Hindlimb muscle (tissue), 1 donor: ENCODE results near the gene IDS. TPM values are rescaled to one million over a fixed set of nuclear protein-coding genes. Genes with fewer than 3 reads are reported as not detected.
"Not testable (repeated sequence)": the region's sequence is repeated elsewhere in the genome, so short reads cannot be mapped to it uniquely, and the experiment has no call there.

ENCODE experiments used
- DNase-seq: peaks from one replicate; pipeline ENCODE4 v3.0.0-alpha.2; 2013
- polyA plus RNA-seq: library from polyadenylated mRNA; unstranded; fragments of 120-200 nt; gene quantifications from one replicate; pipeline ENCODE4 v1.2.1, GENCODE V29; 2013; ENCODE audit not compliant: insufficient read length

Gene IDS, protein sequence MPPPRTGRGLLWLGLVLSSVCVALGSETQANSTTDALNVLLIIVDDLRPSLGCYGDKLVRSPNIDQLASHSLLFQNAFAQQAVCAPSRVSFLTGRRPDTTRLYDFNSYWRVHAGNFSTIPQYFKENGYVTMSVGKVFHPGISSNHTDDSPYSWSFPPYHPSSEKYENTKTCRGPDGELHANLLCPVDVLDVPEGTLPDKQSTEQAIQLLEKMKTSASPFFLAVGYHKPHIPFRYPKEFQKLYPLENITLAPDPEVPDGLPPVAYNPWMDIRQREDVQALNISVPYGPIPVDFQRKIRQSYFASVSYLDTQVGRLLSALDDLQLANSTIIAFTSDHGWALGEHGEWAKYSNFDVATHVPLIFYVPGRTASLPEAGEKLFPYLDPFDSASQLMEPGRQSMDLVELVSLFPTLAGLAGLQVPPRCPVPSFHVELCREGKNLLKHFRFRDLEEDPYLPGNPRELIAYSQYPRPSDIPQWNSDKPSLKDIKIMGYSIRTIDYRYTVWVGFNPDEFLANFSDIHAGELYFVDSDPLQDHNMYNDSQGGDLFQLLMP
- polyA plus RNA-seq: 27.5 TPM

DNA sequence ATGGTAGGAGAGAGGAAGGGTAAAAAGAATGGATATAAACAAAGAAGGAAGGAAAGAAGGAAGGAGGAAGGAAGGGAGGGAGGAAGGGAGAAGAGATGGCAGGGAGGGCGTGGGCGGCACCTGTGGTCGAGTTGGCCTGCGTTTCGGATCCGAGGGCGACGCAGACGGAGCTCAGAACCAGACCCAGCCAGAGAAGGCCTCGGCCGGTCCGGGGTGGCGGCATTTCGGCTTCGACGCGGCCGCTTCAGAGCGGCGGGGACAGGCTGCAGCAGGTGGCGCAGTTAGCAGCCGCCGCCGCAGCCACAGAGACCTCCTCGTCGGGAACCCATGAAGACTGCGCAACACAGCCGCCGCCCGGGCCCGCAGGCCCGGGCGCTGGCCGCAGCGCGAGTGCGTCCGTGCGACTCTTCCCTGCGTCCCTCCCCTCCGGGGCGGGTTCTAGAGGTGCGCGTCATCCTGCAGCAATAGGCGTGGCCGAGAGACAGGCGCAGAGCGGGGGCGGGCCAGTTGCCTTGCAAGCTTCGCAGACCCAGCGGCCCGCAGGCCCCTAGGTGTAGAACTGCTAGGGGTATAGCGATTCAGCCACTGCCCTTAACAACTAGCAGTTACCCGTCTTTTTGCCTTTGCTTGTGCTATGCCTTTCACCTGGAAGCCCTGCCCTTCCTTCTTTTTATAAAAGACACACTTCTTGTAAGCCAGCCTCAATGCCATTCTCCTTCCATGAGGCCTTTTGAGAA is at the start of gene IDS:
Gene IDS (minus strand): TSS at position 392 of the 737 bp plus-strand sequence. CDS start 169 bp downstream, at position 223.
- peak; percentile 86 for DNase-seq

DNA sequence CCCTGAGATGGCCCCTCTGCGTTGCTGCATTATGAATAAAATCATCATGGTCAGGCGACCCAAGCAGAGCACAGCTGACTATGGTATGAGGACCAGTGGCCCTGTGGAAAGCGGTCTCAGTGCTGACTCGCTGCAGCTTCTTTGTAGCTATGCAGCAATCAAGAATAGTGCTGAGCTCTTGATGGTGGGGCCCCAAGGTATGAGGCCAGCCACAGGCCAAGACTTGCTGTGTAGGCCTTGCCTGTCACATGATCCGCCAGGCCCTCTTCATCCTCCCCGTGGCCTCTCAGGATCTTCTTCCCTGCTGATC is 46.8 kb upstream of the IDS start:
- DNase-seq: not testable (repeated sequence)

DNA sequence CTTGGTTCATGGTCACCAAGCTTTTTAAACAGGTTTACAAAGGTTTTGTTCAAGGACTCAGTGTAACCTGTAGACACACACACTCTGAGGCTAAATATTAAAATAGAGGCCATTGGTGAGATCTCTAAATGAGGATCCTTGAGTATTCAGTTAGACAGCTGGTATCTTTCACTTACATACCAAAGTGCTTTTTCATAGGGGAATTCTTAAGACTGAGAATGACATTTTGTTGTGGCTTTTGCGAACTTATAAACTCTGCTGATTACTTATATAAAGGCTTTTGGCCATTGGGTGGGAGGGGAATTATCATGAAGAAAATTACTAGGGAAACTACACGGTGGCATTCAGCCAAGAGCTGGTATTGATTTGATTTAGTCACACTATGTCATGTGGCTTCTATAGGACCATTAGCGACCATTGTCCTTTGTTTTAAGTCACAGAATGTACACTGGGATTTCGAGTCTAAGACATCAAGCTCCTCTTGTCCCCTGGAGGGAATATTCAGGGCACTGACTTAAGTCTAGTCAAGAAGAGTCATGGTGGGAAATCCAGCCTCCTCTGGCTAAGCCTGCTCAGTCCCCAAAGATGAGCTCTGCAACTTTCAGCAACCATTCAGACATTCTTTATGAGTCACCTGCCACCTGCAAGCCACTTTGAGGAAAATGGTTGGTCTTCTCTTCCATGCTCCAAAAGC is 46.3 kb upstream of the IDS start:
- DNase-seq: not testable (repeated sequence)

DNA sequence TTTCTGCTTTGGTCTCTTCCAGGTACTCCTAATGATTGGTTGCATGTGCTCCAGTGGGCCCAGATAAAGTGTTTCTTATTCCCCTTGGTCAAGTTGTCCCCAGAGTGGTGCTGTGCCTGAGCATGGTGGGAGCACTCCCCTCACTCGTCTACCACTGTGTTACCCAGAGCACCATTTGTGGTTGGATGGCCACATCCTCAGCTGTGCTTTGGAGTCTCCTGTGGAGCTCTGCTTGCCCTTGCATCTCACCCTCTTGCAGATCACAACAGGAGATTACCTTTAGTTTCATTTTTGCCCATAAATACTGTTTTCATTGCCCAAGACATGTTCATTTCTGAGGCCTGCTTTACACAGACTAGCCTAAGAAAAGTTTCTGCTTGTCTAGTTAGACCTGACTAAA is 45.3 kb upstream of the IDS start:
- not testable (repeated sequence) for DNase-seq

DNA sequence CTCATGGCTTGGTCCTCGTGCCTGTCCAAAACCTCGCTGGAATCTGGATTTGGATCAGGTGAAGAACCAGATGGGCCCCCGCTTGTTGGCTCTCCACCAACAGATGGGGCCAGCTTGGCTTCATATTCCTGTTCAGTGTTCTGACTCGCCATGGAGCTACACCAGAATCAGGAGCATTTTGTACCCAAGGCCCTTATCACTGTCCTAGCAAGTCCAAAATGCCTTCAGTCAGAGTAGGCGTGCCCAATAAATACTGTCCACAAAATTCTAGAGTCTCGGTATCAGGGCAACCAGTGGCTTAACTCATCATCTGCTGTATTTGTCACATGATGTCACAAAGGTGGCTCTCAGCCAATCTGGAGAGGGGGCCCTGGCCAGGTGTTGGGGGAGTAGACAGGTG is 44.6 kb upstream of the IDS start, which contains the start of gene HSFX3:
Gene HSFX3 (minus strand): TSS at position 224 of the 400 bp plus-strand sequence. CDS start 72 bp downstream, at position 152.
- DNase-seq: not testable (repeated sequence)

DNA sequence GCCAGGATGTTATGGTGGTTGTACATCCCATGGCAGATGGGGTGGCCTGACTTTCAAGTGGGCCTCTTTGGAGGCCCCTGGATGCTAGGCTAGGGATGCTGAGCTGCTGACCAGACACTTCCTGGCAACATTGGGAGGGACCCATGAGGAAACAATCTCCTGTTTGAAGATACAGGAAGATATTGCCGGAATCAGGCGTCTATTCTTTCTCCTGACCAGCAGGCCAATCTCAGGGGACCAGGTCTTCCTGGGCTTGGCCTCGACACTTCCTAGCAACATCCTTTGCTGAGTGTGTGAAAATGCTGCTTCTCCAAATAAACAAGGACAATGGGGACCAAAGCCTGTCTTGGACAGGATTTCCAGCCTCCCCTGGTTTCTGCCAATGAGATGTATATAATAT is 42.7 kb upstream of the IDS start:
- DNase-seq: not testable (repeated sequence)

DNA sequence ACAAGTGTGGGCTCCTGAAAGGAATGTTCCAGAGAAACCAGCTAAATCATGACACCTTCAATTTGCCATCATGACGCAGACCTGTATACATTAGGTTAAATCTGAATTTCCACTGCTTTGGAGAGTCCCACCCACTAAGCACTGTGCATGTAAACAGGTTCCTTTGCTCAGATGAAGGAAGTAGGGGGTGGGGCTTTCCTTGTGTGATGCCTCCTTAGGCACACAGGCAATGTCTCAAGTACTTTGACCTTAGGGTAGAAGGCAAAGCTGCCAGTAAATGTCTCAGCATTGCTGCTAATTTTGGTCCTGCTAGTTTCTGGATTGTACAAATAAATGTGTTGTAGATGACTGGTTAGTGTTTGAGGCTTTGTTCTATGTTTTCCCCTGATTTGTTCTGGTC is 41.9 kb upstream of the IDS start:
- not testable (repeated sequence) for DNase-seq

DNA sequence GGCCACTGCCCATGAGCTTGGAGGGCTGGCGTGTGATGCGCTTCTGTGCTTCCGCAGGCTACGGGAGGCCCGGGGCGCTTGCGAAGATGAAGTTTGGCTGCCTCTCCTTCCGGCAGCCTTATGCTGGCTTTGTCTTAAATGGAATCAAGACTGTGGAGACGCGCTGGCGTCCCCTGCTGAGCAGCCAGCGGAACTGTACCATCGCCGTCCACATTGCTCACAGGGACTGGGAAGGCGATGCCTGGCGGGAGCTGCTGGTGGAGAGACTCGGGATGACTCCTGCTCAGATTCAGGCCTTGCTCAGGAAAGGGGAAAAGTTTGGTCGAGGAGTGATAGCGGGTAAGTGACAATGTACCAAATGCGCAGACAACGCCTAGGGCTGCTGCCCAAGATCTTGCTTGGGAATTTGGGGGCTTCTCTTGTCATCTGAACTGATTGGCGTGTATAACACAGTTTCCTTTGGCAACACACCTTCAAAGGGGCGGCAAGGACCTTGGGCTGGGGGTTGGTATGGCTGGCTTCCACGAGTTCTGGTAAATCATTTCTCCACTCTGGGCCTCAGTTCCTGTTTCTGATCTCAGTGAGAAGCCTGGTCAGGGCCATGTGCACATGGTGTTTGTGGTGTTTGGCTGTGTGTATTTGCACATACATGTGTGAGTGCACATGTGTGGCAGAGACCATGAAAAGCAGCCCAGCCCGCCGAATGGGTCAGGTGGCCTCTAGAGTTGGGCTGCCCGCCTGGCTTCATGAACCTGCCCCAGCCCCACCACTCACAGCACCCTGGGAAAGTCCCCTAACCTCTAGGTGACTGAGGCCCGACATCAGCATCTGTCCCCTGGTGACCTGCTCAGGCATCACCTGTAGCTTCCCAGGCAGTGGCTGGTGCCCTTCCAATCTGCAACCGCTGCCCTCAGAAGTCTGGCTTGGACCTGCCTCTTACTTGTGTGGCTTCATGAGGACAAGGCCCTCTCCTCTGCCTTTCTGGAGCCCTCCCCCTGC is 40.7 kb upstream of the IDS start:
- DNase-seq: not testable (repeated sequence)

DNA sequence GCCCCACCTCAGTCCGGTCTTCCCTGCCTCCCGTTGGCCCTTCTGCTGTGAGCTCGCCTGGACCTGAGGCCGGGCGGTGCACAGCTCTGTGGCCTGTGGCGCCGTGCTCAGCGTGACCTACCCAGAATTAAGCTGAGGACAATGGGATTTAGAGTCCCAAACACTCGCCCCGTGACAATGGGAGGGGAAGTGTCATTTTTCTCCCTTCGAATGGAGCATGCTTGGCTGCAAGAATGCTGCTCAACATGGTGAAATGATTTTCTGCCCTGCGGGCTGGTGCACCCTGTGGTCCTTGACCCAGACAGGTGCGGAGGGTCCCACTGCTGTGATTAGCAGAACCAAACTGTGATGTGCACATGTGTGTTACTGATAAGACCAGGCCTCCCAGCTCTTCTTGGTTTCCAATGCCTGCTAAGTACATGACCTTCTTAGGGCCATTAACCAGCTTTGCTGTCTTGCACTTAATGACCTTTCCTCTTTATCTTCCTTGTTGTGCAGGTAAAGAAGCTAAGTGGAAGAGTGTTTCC is 36.5 kb upstream of the IDS start:
- no peak for DNase-seq

DNA sequence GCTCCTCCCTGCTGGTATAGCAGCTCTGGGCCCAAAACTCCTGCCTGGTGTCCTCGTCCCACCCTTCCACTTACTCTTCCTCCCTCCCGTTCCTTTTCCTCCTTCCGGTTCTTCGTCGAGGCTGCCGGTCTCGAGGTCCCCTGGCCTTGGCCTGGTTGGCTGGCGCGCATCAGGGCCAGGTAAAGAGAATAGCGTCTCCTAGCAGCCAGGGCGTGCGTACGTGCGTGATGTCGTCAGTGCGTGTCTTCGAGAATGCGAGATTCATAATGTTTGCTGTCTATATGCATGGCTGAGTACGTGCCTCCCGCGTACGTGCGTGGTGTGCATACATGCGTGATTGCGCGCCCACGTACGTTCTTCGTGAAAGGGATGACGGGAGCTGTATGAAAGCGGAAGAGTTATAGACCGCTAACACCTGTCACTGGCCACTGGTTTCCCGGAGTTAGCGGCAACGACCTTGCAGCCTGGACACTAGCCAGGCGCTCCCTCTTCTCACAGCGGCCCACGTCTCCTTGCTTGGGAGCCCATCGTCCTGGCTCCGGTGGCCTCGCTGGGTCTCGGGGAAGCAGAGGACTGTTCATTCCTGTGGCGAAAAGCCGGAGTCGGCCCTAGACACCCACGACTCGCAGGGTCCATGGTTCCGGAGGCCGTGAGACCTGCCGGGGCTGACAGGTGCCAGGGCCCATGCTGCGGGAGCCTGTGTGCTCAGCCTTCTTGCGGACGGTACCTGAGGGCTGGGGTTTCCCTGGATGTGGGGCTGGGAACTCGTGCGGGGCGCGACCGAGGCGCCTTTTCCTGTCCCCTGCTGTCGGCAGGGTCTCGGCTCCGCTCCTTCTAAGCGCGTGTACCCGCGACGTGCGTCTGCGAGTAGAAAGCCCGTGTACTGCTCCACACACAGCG is 35.8 kb upstream of the IDS start, which contains the start of gene EOLA1:
Gene EOLA1 (plus strand): TSS at position 392 of the 900 bp plus-strand sequence. CDS start 4,619 bp downstream, outside the sequence.
- peak; percentile 87 for DNase-seq

DNA sequence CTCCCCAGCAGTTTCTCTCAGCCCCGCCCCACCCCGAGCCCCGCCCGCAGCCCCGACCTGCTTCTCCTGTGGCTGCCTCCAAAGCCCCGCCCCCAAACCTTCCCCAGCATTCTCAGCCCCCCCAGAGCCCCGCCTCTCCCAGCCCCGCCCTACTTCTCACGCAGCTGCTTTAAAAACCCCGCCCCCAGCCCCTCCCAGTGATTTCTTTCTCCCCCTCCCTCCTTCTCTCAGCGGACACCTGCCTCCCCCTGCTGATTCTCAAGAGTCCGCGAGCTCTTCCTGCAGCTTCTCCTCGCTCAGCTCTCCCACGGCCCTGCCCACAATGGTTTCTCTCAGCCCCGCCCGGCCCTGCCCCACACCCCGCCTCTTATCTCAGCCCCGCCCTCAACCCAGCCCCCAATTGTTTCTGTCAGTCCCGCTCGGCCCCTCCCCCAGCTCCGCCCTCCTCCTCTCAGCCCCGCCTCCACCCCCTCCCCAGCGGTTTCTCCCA is 35.1 kb upstream of the IDS start:
- DNase-seq: peak; percentile 86

DNA sequence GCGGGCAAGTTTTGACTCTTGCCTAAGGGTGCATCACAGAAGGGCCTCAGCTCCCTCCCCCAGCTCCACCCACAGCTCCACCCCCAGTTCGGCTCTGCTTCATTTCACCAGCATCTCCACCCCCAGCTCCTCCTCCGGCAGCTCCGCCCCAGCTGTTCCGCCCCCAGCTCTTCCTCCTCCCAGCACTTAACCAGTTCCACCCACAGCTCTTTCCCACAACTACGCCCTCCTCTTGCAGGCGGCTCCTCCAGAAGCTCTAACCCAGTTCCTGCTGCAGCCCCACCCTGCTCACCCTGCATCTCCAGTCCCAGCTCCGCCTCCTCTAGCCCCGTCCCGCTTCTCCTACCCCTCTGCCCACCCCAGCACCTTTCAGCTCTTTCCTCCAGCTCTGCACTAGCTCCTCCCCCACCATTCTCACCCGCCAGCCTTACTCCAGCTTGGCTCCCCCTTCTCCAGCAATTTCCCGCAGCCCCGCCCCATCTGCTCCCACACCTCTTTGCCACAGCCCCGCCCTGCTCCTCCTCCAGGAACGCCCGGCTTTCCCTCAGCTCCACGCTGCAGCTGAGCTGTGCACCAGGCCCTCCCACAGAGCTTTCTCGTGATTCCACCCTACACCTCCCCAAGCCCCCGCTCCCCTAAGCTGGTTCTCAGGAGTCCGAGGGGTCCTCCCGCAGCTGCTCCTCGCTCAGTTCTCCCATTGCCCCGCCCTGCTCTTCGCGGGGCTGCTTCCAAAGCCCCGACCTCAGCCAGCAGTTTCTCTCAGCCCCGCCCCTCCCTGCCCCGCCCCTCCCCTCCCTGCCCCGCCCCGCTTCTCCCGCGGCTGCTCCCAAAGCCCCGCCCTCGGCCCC is 34.4 kb upstream of the IDS start:
- peak; percentile 89 for DNase-seq

DNA sequence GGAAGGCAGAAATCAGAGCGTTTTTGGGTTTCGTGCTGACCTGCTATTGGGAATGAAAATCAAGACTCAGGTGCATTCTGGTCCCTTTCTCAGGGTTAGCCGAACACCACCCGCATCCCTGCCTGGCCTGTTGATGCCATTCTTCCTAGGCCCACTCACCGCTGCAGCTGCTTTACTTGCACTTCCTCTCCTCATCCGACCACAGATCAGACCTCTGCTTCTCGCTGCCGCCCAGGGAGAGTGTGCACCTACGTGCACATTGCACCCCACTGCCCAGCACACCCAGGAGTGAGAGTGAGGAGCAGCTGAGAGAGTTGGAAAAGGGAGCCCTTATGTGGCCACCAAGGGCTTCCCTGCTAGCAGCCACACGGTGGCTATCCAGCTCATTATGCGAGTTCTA is 32.4 kb upstream of the IDS start:
- not testable (repeated sequence) for DNase-seq

DNA sequence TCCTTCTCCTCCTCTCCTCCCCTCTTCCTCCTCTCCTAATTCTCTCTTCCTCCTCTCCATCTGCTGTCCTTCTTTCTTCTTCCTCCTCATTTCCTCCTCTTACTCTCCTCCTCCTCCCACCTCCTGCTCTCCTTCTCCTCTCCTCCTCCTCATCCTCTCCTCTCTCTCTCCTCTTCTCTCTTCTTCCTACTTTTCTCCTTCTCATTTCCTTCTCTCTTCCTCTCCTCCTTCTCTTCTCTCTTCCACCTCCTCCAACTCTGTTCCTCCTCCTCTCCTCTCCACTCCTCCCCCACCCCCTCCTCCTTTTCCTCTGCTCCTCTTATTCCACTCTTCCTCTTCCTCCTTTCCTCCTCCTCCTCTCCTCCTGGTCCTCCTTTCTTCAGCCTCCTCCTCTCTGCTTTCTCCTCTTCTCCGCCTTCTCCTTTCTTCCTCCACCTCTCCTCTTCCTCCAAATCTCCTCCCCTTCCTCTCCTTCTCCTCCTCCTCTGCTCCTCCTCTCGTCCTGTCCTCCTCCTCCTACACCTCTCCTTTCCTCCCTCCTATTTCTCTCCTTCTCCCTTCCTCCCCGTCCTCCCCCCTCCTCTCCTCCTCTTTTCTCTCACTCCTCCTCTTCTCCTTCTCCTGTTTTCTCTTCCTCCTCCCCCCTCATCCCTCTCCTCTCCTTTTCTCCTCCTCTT is 30.0 kb upstream of the IDS start:
- DNase-seq: not testable (repeated sequence)

DNA sequence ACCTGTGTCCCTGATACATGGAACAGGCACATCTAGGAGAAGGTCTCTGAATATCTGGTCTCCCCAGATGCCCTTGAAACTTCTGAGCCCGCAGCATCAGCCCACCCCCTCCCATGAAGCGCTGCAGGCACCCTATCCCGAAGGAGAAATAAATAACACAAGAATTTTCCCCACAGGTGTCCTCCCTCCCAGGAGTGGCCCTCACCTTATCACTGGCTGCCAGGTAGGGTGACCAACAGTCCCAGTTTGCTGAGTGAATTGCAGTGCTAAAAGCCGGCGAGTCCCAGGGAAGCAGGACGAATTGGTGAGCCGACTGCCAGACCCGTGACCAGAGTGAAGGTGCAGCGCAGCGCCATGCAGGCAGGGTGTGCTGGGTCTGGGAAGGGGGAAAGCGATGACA is 28.9 kb upstream of the IDS start:
- not testable (repeated sequence) for DNase-seq

DNA sequence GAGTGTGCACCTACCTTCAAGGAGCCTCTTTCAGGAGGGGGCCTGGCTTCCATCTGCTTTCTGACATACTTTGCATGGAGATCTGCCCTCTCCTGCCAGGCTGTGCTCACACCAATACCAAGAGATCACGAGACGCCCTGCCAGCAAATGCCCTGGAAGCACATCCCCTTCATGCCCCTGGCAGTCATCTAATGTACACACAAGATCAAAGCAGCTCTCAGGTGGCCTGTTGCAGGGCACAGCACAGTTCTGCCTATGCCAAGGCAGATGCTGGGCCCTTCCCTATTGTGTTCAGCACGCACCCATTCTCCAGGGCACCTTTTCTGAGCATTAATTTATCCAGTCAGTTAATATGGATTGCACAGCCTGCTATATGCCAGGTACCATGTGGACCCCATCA is 27.8 kb upstream of the IDS start:
- DNase-seq: not testable (repeated sequence)

DNA sequence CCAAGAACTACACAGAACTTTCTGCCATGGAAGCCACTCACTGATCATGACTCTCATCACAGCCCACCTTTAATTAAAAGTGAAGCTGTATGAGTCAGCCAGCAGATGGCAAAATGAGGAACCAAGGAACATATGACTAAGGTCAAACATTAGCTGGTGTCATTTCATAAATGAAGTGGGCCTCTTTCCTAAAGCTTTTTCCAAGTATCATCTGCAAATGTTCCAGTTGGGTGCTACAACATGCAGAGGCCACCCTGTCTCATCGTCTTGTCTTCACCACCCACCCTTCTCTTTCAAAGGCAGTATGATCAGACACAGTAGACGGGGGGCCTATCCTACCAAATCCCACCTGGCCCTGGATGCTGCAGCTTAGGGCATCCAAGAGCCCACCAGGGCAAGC is 26.5 kb upstream of the IDS start:
- no peak for DNase-seq

DNA sequence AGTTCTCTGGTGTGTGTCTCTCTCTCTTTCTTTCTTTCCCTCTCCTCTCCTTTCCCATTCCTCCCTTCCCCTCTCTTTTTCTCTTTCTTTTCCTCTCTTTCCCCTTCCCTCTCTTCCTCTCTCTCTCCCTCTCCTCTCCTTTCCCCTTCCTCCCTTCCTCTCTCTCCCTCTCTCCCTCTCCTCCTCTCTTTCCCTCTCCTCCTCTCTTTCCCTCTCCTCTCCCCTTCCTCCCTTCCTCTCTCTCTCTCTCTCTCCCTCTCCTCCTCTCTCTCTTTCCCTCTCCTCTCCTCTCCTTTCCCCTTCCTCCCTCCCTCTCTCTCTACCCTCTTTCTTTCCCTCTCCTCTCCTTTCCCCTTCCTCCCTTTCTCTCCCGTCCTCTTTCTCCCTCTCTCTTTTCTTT is 23.3 kb upstream of the IDS start:
- DNase-seq: no peak
